Measurements from ENCODE around the gene RPL23.

Gene RPL23

DNA sequence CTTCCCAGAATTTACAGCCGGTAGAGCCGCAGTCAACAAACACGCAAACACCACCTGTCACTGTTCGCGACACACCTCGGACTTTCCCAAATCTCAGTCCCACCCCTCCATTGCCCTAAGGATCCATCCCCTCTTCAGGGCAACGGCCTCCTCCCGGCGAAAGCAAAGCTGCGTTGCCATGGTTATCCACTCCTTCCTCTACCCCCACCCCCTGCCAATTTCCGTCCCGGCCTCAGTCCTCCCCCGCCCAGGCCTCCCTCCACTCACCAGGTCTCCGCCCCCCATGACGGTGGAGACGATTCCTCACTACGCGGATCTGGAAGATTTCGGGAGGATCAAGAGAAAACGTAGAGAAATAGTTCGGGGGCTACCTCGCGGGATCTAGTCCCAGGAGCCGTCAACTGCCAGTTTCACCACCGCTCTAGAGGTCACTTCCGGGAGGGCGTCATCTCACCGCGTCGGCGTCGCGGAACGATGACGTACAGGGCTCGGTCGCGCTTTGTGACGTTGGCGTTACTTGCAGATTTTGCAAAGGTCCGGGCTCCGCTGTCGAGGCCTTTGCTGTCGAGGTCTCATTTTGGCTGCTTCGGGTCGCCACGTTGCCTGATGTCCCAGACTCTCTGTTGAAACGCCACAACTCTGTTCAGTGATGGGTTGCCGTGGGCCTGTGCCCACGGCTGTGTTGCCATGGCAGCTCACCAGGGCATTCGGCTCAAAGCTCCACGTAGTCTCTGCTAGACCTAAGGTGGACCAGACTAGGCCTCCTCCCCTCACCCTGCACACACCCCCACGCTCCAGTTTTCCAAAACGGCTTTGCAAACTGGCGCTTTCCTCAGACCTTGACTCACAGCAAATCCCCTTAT, 28.4 kb downstream of the RPL23 start, which contains the start of gene CWC25:
Gene CWC25 (minus strand): TSS at position 423 of the 863 bp plus-strand sequence. CDS start 138 bp downstream, at position 285.
- peak; percentile 86 for DNase-seq (ENCODE audit: extremely low spot score)
- TF ChIP-seq NFRKB (IDR thresholded peaks at IDR 0.05) (peak; percentile 66), TARDBP (IDR thresholded peaks at IDR 0.05) (no peak), LEF1 (IDR thresholded peaks at IDR 0.05; ENCODE audit: borderline replicate concordance) (peak; percentile 34; the same call in 1 of the 2 replicates), BHLHE40 (IDR thresholded peaks at IDR 0.05; ENCODE audit: borderline replicate concordance) (no peak), FOXM1 (IDR thresholded peaks at IDR 0.05; ENCODE audit: borderline replicate concordance) (no peak), HDGF (IDR thresholded peaks at IDR 0.05; ENCODE audit: borderline replicate concordance) (no peak), ELF4 (IDR thresholded peaks at IDR 0.05) (peak; percentile 95), L3MBTL2 (conservative IDR thresholded peaks at IDR 0.05) (peak; percentile 77)
- TF ChIP-seq, protein P1, sequence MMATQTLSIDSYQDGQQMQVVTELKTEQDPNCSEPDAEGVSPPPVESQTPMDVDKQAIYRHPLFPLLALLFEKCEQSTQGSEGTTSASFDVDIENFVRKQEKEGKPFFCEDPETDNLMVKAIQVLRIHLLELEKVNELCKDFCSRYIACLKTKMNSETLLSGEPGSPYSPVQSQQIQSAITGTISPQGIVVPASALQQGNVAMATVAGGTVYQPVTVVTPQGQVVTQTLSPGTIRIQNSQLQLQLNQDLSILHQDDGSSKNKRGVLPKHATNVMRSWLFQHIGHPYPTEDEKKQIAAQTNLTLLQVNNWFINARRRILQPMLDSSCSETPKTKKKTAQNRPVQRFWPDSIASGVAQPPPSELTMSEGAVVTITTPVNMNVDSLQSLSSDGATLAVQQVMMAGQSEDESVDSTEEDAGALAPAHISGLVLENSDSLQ (IDR thresholded peaks at IDR 0.05) = peak; percentile 68
- ChIA-PET POLR2A (interaction anchor here (0.6 to 2.6 kb wide), 13 partner anchors 9 to 375 kb away, joined by 3 to 27 read pairs (median 4); partner anchors contain the start of genes LASP1, PIP4K2B, PSMB3 and RPL19), CTCF (interaction anchor here (0.5 kb wide), 1 partner anchor 92 kb away, joined by 3 read pairs; no protein-coding TSS in a partner anchor)

DNA sequence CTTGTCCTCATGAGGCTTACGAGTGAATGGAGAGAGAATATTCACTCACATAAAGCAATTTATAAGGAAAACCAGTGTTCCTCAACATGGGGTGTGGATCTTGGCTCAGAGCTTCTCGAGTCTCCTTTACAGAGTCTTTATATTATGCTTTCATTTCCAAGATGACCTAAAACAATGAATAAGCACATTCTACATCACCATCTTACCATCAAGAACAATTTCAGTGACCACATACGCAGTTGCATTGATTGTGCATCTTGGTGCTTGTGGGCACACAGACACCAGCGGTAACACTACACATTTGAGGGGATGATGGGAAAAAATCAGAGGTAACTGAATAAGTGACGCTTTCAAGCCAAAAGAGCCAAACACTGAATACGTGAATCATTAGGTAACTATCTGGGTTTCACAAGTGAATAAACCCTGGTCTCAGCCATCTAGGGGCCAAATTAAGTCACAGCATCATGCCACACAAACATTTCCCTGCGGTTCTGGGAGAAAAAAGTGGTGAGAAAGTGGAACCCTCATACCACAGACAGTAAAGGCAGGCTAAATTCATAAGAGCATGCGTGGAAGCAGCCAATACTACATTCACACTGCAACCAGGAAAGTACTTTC, 37.8 kb downstream of the RPL23 start:
- DNase-seq (ENCODE audit: extremely low spot score) = no peak
- CTCF ChIA-PET = no interaction called here
- TF ChIP-seq L3MBTL2 (conservative IDR thresholded peaks at IDR 0.05) = no peak
- no peak for TF ChIP-seq FOXM1 (IDR thresholded peaks at IDR 0.05; ENCODE audit: borderline replicate concordance)
- no peak for TF ChIP-seq BHLHE40 (IDR thresholded peaks at IDR 0.05; ENCODE audit: borderline replicate concordance)
- no peak for TF ChIP-seq SP1 (IDR thresholded peaks at IDR 0.05)
- TF ChIP-seq FOXK2 (IDR thresholded peaks at IDR 0.05) = no peak
- no peak for TF ChIP-seq TARDBP (IDR thresholded peaks at IDR 0.05)
- POLR2A ChIA-PET = no interaction called here

DNA sequence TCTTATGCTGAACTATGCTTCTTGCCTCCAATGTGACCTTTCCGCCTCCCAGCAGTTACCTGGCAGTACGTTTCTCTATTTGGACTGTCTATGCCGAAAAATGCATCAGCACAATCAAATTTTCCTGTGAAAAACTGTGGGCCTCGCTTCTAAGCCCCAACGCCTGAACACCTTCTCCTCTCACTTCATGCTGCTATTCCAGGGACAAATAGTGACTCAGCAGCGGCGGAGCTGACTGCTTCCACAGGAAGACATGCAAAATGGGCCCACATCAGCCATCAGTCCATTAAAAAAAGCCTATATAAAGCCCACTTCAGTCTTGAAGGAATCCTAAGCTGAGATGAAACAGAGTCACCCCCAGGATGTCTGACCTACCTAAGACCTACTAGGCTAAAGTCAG, 43.7 kb downstream of the RPL23 start:
- TF ChIP-seq HDGF (IDR thresholded peaks at IDR 0.05; ENCODE audit: borderline replicate concordance) (no peak), NFRKB (IDR thresholded peaks at IDR 0.05) (no peak), TARDBP (IDR thresholded peaks at IDR 0.05) (no peak), ARNT (IDR thresholded peaks at IDR 0.05) (no peak), SUZ12 (IDR thresholded peaks at IDR 0.05) (no peak), SP1 (IDR thresholded peaks at IDR 0.05) (no peak)
- no peak for DNase-seq (ENCODE audit: extremely low spot score)
- CTCF ChIA-PET = no interaction called here
- POLR2A ChIA-PET = no interaction called here

DNA sequence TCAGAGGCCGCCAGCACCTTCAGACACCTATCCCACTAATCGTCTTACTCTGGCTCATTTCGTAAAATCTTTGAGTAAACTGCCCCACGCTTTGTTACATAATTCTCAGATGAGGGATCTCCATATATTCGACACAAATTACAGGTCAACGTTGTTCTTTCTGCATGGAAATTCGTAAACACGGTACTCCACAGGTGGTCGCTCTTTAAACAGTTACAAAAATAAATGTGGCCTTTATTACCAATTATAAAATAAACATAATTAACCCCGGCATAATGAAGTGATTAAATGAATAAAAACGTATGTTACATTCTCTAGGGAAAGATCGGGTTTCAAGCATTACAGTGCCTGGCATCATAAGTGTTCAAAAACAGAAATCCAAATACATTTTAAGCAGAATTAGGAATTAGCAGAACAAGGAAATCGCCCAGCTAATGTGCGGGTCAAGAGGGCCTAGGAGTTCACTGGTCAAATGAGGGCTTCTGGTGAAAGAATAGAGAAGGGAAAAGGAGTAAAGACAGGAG, 53.2 kb downstream of the RPL23 start:
- ChIA-PET CTCF (no interaction called here), POLR2A (interaction anchor here (0.6 to 2.0 kb wide), 8 partner anchors 20 to 70 kb away, joined by 3 to 9 read pairs (median 4); partner anchors contain the start of genes CWC25, LASP1, PSMB3 and RPL23)
- TF ChIP-seq, protein P1 (IDR thresholded peaks at IDR 0.05) = no peak
- TF ChIP-seq ELF4 (IDR thresholded peaks at IDR 0.05) (no peak), SP1 (IDR thresholded peaks at IDR 0.05) (no peak), FOXM1 (IDR thresholded peaks at IDR 0.05; ENCODE audit: borderline replicate concordance) (no peak), FOXA1 (IDR thresholded peaks at IDR 0.05) (no peak), FOXK2 (IDR thresholded peaks at IDR 0.05) (no peak), LEF1 (IDR thresholded peaks at IDR 0.05; ENCODE audit: borderline replicate concordance) (no peak), L3MBTL2 (conservative IDR thresholded peaks at IDR 0.05) (no peak), BHLHE40 (IDR thresholded peaks at IDR 0.05; ENCODE audit: borderline replicate concordance) (no peak), TARDBP (IDR thresholded peaks at IDR 0.05) (no peak), ZNF384 (IDR thresholded peaks at IDR 0.05) (no peak)
- DNase-seq (ENCODE audit: extremely low spot score) = no peak

DNA sequence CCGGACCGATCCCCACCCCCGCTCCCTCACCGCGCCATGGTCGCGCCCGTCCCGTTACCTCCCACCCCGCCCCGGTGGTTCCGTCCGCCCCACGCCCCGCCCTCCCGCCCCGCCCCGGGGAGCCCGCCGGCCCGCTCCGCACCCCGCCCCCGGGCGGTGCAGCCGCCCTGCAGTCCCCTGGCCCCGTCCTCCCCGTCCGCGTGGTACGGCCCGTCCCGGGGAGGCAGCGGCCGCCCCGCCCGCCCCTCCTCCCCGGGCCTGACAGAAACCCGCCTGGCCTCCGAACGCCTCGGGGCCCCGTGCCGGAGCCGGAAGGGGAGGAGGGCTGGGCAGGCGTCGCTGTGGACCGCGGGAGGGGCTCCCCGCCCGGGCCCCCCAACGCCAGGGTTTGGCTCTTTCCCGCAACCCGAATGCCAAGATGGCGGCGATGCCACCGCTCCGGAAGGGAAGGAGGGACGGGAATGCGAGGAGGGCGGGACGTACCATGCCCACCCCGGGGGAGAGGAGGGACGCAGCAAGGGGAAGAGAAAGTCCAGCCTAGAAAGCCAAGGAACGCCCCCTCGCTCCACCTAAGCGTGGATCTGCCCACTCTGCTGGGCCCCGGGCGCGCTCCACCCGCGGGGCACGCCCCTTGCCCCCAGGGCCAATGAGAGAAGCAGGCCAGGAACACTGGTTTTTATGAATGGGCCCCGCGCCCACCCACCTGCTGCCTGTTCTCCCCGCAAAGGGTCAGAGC, 53.9 kb downstream of the RPL23 start, which contains the start of gene PIP4K2B:
Gene PIP4K2B (minus strand): TSS at position 56 of the 736 bp plus-strand sequence. CDS start 132 bp downstream, outside the sequence.
- ChIA-PET CTCF (no interaction called here), POLR2A (interaction anchor here (0.6 to 2.0 kb wide), 8 partner anchors 21 to 70 kb away, joined by 3 to 9 read pairs (median 4); partner anchors contain the start of genes CWC25, LASP1, PSMB3 and RPL23)
- peak; percentile 91 for DNase-seq (ENCODE audit: extremely low spot score)
- TF ChIP-seq ARNT (IDR thresholded peaks at IDR 0.05) (no peak), TARDBP (IDR thresholded peaks at IDR 0.05) (peak; percentile 57; the same call in 1 of the 2 replicates), FOXM1 (IDR thresholded peaks at IDR 0.05; ENCODE audit: borderline replicate concordance) (peak; percentile 88), NFRKB (IDR thresholded peaks at IDR 0.05) (peak; percentile 87), BHLHE40 (IDR thresholded peaks at IDR 0.05; ENCODE audit: borderline replicate concordance) (peak; percentile 48; the same call in 1 of the 2 replicates), ELF4 (IDR thresholded peaks at IDR 0.05) (peak; percentile 40; the same call in 1 of the 2 replicates)

All from HEK293T (cell line).